GM19035 (cell line): ENCODE data around the gene DDX39B.
A peak's percentile ranks its signal among the peaks of the same experiment; 100 is the strongest.
"Not testable (repeated sequence)": the region's sequence is repeated elsewhere in the genome, so short reads cannot be mapped to it uniquely, and the experiment has no call there.

Experiments used
- ATAC-seq: cut with Tn5 transposase; IDR thresholded peaks from one replicate; pipeline ENCODE4 v1.9.1; 2021; ENCODE audit not compliant: unreplicated experiment

The DDX39B gene

GRCh38 chr6:31529329-31530150, 12.3 kb downstream of the DDX39B start:
- ATAC-seq = no peak

GRCh38 chr6:31528821-31529328, 12.9 kb downstream of the DDX39B start, which contains the start of gene MCCD1:
Gene MCCD1 (plus strand): TSS chr6:31528962. CDS start chr6:31529015, 53 bp downstream.
- ATAC-seq = no peak

- no peak for ATAC-seq
Observed at GRCh38 chr6:31528307-31528777, 13.5 kb downstream of the DDX39B start.

- ATAC-seq = no peak
Observed at GRCh38 chr6:31525932-31526591, 15.7 kb downstream of the DDX39B start.

- no peak for ATAC-seq
Observed at GRCh38 chr6:31525553-31525931, 16.3 kb downstream of the DDX39B start.

GRCh38 chr6:31521835-31522234, 20.0 kb downstream of the DDX39B start:
- no peak for ATAC-seq

GRCh38 chr6:31513456-31514165, 28.2 kb downstream of the DDX39B start:
- ATAC-seq = no peak

- ATAC-seq = no peak
Observed at GRCh38 chr6:31510007-31510406, 31.8 kb downstream of the DDX39B start.

- ATAC-seq = not testable (repeated sequence)
Observed at GRCh38 chr6:31509036-31509435, 32.8 kb downstream of the DDX39B start.

- ATAC-seq = no peak
Observed at GRCh38 chr6:31502586-31502985, 39.2 kb downstream of the DDX39B start.

- not testable (repeated sequence) for ATAC-seq
Observed at GRCh38 chr6:31499648-31500047, 42.2 kb downstream of the DDX39B start.

- ATAC-seq = no peak
Observed at GRCh38 chr6:31498748-31499147, 43.1 kb downstream of the DDX39B start.

- ATAC-seq = peak; percentile 49
Observed at GRCh38 chr6:31497531-31498476, 44.0 kb downstream of the DDX39B start, which contains the start of gene MICB. Gene MICB (plus strand): TSS chr6:31498145. CDS start chr6:31498194, 49 bp downstream.

GRCh38 chr6:31496826-31497225, 45.0 kb downstream of the DDX39B start:
- ATAC-seq = not testable (repeated sequence)

- no peak for ATAC-seq
Observed at GRCh38 chr6:31495580-31495979, 46.2 kb downstream of the DDX39B start.

GRCh38 chr6:31493875-31494694, 47.7 kb downstream of the DDX39B start:
- peak; percentile 42 for ATAC-seq

GRCh38 chr6:31493550-31493874, 48.3 kb downstream of the DDX39B start:
- ATAC-seq = not testable (repeated sequence)

- ATAC-seq = no peak
Observed at GRCh38 chr6:31490115-31490873, 51.5 kb downstream of the DDX39B start.

GRCh38 chr6:31489086-31489485, 52.7 kb downstream of the DDX39B start:
- ATAC-seq = no peak
